Measurements from ENCODE around the gene SIN3A. TPM values are rescaled to one million over a fixed set of nuclear protein-coding genes. Genes with fewer than 3 reads are reported as not detected.

The SIN3A gene
- total and polyA plus RNA-seq, 9 of the 15 experiments (the other 6 are each of a cell fraction or from before 2014, with no cell fraction given) = 11.1 to 70.3 (median 25.3) TPM

DNA sequence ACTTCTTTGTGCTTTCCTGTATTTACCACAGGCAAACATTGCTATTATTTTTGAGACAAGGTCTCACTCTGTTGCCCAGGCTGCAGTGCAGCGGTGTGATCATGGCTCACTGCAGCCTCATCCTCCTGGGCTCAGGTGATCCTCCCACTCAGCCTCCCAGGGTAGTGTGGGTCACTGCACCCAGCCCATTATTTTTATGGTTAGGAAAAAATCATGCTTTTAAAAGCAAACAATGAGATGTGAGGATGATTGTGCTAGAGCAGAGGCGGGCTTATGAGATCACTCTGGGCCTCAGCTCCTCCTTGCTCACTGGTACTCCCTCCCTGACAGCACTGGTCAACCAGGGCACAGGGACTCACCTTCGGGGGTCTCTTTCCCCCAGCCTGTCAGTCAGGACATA lies 85.3 kb downstream of the SIN3A start:
- ChIA-PET CTCF (ENCODE audit: low intra/inter-chr PET ratio) (interaction anchor here (1.2 kb wide), 1 partner anchor 318 kb away, joined by 4 read pairs; no protein-coding TSS in a partner anchor), POLR2A (interaction anchor here (0.6 to 0.8 kb wide), 2 partner anchors 328 to 759 kb away, joined by 3 read pairs; no protein-coding TSS in a partner anchor)
- DNase-seq (ENCODE audit: extremely low read depth in 1 of 4, low spot score in 3 of 4) (no peak), FAIRE-seq (no peak), ATAC-seq (no peak)
- H3K9ac ChIP-seq (ENCODE audit: insufficient read depth in 1 of 2, low read depth in 2 of 2, low read length in 2 of 2) = no peak overlapping the region
- H3K9me3 ChIP-seq (replicated peaks; ENCODE audit: control insufficient read depth, insufficient read depth, low read depth, low read length) = no peaks in the 10 kb centered on the region
- H3K4me1 ChIP-seq (replicated peaks in 1 of 2; ENCODE audit: control insufficient read depth in 2 of 2, insufficient read depth in 2 of 2, low read length in 2 of 2) = peaks cover 12 to 25% of the 10 kb centered on the region in 2 experiments; a peak in 4 of 5 replicates
- peaks cover 10% of the 10 kb centered on the region for H4K20me1 ChIP-seq (replicated peaks; ENCODE audit: control insufficient read depth, insufficient read depth, low read length)
- H3K27me3 ChIP-seq (ENCODE audit: control insufficient read depth in 2 of 2, insufficient read depth in 2 of 2, low read length in 2 of 2) = no peaks in the 10 kb centered on the region
- no peaks in the 10 kb centered on the region for H3K9me1 ChIP-seq (ENCODE audit: control insufficient read depth, insufficient read depth, low read length)
- H3K36me3 ChIP-seq (ENCODE audit: control insufficient read depth, insufficient read depth, low read length) = peaks cover 83% of the 10 kb centered on the region
- no TSS peak for BruUV-seq (replicated peaks)
- intact Hi-C loops (cut with micrococcal nuclease) = no loop called here
- in situ Hi-C loops (cut with MboI) = loop anchor here (5.0 kb wide), 1 partner anchor 311 kb away; no protein-coding TSS in a partner anchor
- H3K27ac ChIP-seq (ENCODE audit: extremely low read depth, low read depth, low read length) = no peak overlapping the region
- H3K4me2 ChIP-seq (ENCODE audit: insufficient read depth, low read length) = no peak overlapping the region
- 92% methylated on average over 3 of the region's 3 CpGs for WGBS (ENCODE audit: insufficient coverage, low coverage, missing lambda C conversion rate)
- no peak overlapping the region for H3K4me3 ChIP-seq
- H2AFZ ChIP-seq (ENCODE audit: low read depth, low read length) = no peak overlapping the region
- H3K79me2 ChIP-seq (ENCODE audit: control insufficient read depth, insufficient read depth, low read length) = peaks cover 26% of the 10 kb centered on the region
- TF ChIP-seq, protein P1, sequence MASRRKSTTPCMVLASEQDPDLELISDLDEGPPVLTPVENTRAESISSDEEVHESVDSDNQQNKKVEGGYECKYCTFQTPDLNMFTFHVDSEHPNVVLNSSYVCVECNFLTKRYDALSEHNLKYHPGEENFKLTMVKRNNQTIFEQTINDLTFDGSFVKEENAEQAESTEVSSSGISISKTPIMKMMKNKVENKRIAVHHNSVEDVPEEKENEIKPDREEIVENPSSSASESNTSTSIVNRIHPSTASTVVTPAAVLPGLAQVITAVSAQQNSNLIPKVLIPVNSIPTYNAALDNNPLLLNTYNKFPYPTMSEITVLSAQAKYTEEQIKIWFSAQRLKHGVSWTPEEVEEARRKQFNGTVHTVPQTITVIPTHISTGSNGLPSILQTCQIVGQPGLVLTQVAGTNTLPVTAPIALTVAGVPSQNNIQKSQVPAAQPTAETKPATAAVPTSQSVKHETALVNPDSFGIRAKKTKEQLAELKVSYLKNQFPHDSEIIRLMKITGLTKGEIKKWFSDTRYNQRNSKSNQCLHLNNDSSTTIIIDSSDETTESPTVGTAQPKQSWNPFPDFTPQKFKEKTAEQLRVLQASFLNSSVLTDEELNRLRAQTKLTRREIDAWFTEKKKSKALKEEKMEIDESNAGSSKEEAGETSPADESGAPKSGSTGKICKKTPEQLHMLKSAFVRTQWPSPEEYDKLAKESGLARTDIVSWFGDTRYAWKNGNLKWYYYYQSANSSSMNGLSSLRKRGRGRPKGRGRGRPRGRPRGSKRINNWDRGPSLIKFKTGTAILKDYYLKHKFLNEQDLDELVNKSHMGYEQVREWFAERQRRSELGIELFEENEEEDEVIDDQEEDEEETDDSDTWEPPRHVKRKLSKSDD (conservative IDR thresholded peaks at IDR 0.05; ENCODE audit: low read length) = no peak
- TF ChIP-seq IFI16 (CRISPR knock-in tag; IDR thresholded peaks at IDR 0.05) = no peak
- TF ChIP-seq ZNF140 (CRISPR knock-in tag; IDR thresholded peaks at IDR 0.05) = no peak
- TF ChIP-seq ZSCAN32 (CRISPR knock-in tag; IDR thresholded peaks at IDR 0.05) = no peak
- TF ChIP-seq, protein P2, sequence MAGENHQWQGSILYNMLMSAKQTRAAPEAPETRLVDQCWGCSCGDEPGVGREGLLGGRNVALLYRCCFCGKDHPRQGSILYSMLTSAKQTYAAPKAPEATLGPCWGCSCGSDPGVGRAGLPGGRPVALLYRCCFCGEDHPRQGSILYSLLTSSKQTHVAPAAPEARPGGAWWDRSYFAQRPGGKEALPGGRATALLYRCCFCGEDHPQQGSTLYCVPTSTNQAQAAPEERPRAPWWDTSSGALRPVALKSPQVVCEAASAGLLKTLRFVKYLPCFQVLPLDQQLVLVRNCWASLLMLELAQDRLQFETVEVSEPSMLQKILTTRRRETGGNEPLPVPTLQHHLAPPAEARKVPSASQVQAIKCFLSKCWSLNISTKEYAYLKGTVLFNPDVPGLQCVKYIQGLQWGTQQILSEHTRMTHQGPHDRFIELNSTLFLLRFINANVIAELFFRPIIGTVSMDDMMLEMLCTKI (IDR thresholded peaks at IDR 0.05; ENCODE audit: partially characterized antibody) = no peak
- no peak for TF ChIP-seq KLF16 (IDR thresholded peaks at IDR 0.05)
- TF ChIP-seq, protein P3, sequence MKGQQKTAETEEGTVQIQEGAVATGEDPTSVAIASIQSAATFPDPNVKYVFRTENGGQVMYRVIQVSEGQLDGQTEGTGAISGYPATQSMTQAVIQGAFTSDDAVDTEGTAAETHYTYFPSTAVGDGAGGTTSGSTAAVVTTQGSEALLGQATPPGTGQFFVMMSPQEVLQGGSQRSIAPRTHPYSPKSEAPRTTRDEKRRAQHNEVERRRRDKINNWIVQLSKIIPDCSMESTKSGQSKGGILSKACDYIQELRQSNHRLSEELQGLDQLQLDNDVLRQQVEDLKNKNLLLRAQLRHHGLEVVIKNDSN (CRISPR knock-in tag; IDR thresholded peaks at IDR 0.05) = no peak
- no peak for TF ChIP-seq MED1 (CRISPR knock-in tag; IDR thresholded peaks at IDR 0.05; ENCODE audit: borderline replicate concordance)
- TF ChIP-seq, protein P4, sequence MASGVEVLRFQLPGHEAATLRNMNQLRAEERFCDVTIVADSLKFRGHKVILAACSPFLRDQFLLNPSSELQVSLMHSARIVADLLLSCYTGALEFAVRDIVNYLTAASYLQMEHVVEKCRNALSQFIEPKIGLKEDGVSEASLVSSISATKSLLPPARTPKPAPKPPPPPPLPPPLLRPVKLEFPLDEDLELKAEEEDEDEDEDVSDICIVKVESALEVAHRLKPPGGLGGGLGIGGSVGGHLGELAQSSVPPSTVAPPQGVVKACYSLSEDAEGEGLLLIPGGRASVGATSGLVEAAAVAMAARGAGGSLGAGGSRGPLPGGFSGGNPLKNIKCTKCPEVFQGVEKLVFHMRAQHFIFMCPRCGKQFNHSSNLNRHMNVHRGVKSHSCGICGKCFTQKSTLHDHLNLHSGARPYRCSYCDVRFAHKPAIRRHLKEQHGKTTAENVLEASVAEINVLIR (CRISPR knock-in tag; IDR thresholded peaks at IDR 0.05) = no peak
- TF ChIP-seq SNRNP70 (optimal IDR thresholded peaks at IDR 0.05; ENCODE audit: low read depth, low read length) = no peak
- TF ChIP-seq ZNF695 (CRISPR knock-in tag; IDR thresholded peaks at IDR 0.05) = no peak
- TF ChIP-seq ETS2 (tag; IDR thresholded peaks at IDR 0.05; ENCODE audit: borderline replicate concordance, poor library complexity, severe bottlenecking) = no peak
- TF ChIP-seq, protein P5, sequence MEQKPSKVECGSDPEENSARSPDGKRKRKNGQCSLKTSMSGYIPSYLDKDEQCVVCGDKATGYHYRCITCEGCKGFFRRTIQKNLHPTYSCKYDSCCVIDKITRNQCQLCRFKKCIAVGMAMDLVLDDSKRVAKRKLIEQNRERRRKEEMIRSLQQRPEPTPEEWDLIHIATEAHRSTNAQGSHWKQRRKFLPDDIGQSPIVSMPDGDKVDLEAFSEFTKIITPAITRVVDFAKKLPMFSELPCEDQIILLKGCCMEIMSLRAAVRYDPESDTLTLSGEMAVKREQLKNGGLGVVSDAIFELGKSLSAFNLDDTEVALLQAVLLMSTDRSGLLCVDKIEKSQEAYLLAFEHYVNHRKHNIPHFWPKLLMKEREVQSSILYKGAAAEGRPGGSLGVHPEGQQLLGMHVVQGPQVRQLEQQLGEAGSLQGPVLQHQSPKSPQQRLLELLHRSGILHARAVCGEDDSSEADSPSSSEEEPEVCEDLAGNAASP (IDR thresholded peaks at IDR 0.05) = no peak
- TF ChIP-seq FOS (IDR thresholded peaks at IDR 0.05; ENCODE audit: extremely low read depth, insufficient read length) = no peak
- TF ChIP-seq POLR2H (tag; IDR thresholded peaks at IDR 0.05; ENCODE audit: low read depth) = no peak

Measured in K562 (cell line).